ENCODE results near the gene QRICH1.

QRICH1 gene

GRCh38 chr3:49093853-49094767, at the start of gene QRICH1:
QRICH1 (minus strand) TSS chr3:49094071; CDS start chr3:49077017, 17,054 bp downstream.
- peak; percentile 90 for DNase-seq (ENCODE audit: low read depth, low spot score)

- no peak for DNase-seq (ENCODE audit: low read depth, low spot score)
These were observed 46.2 kb upstream of the QRICH1 start for GRCh38 chr3:49140080-49140479.

- DNase-seq (ENCODE audit: low read depth, low spot score): no peak
These were observed 41.6 kb upstream of the QRICH1 start for GRCh38 chr3:49135499-49135898.

- DNase-seq (ENCODE audit: low read depth, low spot score): no peak
These were observed 40.8 kb upstream of the QRICH1 start for GRCh38 chr3:49134471-49135265.

GRCh38 chr3:49133226-49133951, 39.5 kb upstream of the QRICH1 start:
- DNase-seq (ENCODE audit: low read depth, low spot score): no peak

- no peak for DNase-seq (ENCODE audit: low read depth, low spot score)
These were observed 38.8 kb upstream of the QRICH1 start, which contains the start of gene LAMB2 for GRCh38 chr3:49132437-49133225. LAMB2 (minus strand) TSS chr3:49133050; CDS start chr3:49132867, 183 bp downstream.

GRCh38 chr3:49132073-49132436, 38.2 kb upstream of the QRICH1 start:
- DNase-seq (ENCODE audit: low read depth, low spot score): no peak

GRCh38 chr3:49131576-49131975, 37.7 kb upstream of the QRICH1 start:
- DNase-seq (ENCODE audit: low read depth, low spot score): no peak

GRCh38 chr3:49131040-49131439, 37.2 kb upstream of the QRICH1 start:
- no peak for DNase-seq (ENCODE audit: low read depth, low spot score)

- DNase-seq (ENCODE audit: low read depth, low spot score): no peak
These were observed 31.3 kb upstream of the QRICH1 start for GRCh38 chr3:49124991-49125670.

- no peak for DNase-seq (ENCODE audit: low read depth, low spot score)
These were observed 30.3 kb upstream of the QRICH1 start for GRCh38 chr3:49124203-49124602.

GRCh38 chr3:49123687-49124086, 29.8 kb upstream of the QRICH1 start:
- DNase-seq (ENCODE audit: low read depth, low spot score): no peak

GRCh38 chr3:49122886-49123545, 29.1 kb upstream of the QRICH1 start:
- no peak for DNase-seq (ENCODE audit: low read depth, low spot score)

- no peak for DNase-seq (ENCODE audit: low read depth, low spot score)
These were observed 28.6 kb upstream of the QRICH1 start for GRCh38 chr3:49122451-49122850.

- DNase-seq (ENCODE audit: low read depth, low spot score): no peak
These were observed 28.2 kb upstream of the QRICH1 start for GRCh38 chr3:49122022-49122421.

GRCh38 chr3:49121132-49121736, 27.4 kb upstream of the QRICH1 start:
- no peak for DNase-seq (ENCODE audit: low read depth, low spot score)

GRCh38 chr3:49120438-49121131, 26.7 kb upstream of the QRICH1 start, which contains the start of gene USP19:
USP19 (minus strand) TSS chr3:49120823; CDS start chr3:49119145, 1,678 bp downstream.
- peak; percentile 89 for DNase-seq (ENCODE audit: low read depth, low spot score)

- DNase-seq (ENCODE audit: low read depth, low spot score): no peak
These were observed 26.2 kb upstream of the QRICH1 start for GRCh38 chr3:49120096-49120437.

- DNase-seq (ENCODE audit: low read depth, low spot score): no peak
These were observed 25.6 kb upstream of the QRICH1 start for GRCh38 chr3:49119439-49119838.

Data from activated CD4-positive, CD25-positive, alpha-beta regulatory T cell treated with anti-CD3 and anti-CD28 coated beads, Interleukin-2, amount 50 U/mL, for 16 hours (primary cell).